ENCODE measurements around the gene CFAP77.

Gene CFAP77

DNA sequence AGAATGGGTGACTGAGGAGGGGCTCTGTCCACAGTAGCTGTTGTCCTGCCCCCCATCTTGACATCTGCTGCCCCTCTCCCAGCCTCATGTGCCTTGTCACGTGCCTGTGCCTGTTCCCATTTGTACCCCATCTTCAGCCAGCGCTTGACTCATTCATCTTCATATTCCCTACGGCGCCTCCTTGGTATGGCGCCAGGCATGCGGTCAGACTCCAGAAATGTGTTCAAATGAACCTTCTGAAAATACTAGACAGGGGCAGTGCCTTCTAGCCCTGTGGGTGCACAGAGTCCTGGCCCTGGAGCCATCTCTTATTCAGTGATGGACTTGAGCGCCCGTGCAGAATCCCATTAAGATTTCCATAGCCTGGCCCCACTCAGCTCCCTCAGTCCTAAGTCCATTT, 46.2 kb downstream of the CFAP77 start:
- no peak for DNase-seq (ENCODE audit: low read depth)

DNA sequence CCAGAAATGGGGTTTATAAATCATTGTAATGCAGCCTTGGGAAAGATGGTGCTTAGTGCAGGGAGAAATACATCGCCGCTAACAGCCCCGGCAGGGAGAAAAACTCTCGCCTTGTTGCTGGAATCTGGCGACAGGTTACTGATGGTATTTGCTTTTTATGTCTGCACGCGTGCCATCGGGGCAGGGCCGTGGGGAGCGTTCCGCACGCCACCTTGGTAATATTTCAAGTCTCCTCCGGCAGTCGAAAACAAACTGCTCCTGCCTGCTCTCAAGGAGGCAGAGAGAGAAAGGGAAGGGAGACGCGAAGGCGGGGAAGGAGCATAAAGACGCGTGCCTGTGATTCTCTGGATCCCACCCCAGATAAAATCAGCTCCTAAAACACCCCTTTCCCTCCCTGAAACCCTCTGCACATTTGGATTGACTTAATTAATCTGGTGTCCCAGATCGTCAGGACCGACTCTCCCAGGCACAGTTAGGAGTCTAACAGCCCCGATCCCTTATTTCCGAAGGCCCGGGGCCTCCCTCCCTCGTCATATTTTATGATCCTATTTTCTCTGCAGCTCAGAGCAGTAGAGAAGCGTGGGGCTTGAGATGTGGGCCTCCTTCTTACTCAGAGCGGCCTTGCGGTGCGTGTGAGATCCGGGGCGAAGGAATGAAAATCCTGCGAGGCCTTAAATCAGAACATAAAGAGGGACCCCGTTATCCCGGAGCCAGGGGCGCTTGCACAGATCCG, 47.7 kb downstream of the CFAP77 start:
- no peak for DNase-seq (ENCODE audit: low read depth)

DNA sequence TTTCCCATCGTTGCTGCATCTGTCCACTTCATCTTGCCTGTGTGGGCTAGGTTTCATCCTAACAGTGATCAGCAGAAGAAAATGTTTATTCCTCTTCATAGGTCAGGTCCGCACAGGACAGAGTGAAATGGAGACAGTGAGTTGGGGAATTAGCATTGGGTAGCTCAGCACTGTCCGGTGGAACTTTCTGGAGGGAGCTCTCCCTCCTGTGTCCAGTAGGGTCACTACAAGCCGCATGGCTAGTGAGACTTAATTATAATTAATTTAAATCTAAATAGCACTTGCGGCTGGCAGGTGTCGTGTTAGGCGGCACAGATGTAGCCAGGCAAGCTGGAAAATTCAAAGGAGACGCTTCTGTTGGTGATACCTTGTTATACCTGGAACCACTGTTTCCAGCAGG, 48.4 kb downstream of the CFAP77 start:
- no peak for DNase-seq (ENCODE audit: low read depth)

DNA sequence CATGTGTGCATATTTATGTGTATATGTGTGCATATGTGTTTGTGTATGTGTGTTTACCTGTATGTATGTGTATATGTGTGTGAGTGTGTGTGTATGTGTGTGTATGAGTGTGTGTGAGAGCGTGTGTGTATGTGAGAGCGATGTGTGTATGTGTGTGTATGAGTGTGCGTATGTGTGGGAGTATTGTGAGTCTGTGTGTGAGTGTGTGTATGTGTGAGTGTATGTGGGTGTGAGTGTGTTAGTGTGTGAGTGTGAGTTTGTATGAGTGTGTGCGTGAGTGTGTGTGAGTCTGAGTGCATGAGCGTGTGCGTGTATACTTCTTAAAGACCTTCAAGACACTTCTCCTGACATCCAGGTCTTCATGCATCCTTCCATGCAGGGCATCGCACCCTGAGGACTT, 49.6 kb downstream of the CFAP77 start:
- DNase-seq (ENCODE audit: low read depth): no peak

DNA sequence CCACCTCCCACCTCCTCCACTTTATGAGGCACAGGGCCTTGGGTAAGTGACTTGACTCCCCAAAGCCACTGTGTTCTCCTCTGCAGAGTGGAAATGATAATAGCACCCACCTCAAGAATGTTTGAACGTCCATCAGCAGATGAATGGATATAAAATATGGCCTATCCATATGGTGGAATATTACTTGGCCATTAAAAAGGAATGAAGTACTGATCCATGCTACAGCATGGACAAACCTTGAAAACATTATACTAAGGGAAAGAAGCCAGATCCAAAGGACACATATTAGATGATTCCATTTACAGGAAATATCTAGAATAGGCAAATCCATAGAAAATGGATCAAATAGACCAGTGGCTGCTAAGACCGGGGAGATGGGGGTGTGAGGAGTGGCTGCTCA, 50.2 kb downstream of the CFAP77 start:
- DNase-seq (ENCODE audit: low read depth): no peak

DNA sequence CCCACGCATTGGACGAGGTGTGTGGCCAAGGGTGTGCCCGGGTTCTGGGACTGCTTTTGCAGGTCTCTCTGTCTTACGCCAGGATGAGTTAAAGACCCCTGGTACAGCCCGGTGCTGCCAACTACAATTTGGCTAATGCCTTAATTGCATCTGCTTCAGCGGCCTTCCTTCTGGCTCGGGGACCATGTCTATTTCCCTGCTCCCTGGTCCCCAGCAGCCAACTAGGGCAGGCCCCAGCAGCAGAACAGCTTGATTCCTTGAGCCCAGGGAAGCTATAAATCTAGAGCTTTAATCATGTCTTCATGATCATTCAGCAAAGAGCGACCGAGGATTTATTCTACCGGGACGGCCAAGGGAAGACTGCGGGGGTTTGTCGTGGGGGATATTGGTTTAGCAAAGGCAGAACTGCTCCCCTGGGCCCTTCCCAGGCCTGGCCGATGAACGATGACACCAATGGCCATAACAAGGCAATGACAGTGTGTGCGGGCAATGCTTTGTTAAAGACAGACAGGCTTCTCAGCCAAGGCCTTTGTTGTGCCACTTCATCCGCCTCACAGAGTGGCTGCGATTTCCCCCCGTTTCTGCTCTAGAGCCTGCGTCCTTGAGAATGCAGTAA, 51.4 kb downstream of the CFAP77 start:
- DNase-seq (ENCODE audit: low read depth): no peak

DNA sequence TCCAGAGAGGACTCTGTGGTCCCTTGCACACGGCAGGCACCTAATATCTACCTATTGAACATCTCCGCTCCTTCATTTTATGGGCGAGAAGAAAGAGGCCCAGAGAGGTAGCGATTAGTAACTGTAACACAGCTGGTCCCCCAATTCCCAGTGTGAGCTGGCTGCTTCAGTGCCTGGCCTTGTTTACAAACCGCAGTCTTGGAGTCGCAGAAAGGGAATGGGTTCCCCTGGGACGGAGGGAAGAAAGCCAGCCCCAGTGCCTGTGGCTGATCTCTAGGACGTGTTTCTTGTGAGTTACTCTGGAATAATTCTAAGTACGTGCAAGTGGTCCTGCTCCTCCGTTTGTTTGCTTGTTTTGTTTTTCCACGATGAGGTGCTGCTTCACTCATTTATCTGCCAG, 52.0 kb downstream of the CFAP77 start:
- DNase-seq (ENCODE audit: low read depth): no peak

DNA sequence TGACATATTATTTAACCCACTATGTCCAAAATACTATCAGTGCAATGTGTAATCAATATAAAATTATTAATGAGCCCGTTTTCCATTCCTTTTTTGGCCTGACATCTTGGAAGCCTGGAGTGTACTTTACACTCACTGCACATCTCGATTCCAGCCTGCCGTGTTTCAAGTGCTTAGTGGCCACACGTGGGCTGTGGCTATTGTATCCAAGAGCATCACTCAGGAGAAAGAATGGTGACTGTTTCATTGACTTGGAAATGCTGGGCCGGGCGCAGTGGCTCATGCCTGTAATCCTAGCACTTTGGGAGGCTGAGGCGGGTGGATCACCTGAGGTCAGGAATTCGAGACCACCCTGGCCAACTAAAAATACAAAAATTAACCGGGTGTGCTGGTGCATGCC, 54.5 kb downstream of the CFAP77 start:
- no peak for DNase-seq (ENCODE audit: low read depth)

DNA sequence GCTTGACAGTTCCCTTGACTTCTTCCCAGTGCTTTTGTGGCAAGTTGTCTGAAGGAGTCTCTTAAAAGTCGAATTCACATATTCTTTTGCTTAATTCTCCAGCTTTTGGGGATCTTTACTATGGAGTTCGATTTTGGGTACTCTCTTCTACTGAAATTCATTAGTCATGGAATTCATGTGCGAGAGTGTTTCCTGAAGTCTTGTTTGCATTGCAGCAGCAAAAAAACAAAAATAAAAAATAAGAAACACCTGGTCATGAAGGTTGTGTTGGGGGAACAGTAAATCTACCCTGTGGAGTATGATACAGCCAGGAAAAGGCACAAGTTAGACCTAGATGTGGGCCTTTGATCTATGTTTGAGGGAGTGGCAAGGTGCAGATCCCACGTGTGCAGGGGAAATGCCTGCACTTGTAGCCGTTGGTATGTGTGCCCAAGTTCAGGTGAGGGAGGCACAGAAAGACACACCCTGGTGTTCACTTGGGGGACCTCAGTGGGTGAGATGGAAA, 55.2 kb downstream of the CFAP77 start:
- no peak for DNase-seq (ENCODE audit: low read depth)

DNA sequence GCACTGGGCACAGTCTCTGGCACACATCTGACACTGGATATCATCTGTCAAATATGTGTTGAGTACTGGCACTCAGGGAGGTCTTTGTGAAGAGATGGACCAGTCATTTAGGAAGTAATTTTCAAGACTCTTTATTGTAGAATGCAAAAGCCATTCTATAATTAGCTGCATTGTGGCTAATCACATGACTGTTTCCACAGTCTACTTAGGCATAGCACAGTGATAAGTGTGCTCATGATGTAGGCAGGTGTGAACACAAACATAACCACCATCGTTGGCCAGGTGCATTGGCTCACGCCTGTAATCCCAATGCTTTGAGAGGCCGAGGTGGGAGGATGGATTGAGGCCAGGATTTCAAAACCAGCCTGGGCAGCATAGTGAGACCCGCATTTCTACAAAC, 62.2 kb downstream of the CFAP77 start:
- DNase-seq (ENCODE audit: low read depth): no peak

DNA sequence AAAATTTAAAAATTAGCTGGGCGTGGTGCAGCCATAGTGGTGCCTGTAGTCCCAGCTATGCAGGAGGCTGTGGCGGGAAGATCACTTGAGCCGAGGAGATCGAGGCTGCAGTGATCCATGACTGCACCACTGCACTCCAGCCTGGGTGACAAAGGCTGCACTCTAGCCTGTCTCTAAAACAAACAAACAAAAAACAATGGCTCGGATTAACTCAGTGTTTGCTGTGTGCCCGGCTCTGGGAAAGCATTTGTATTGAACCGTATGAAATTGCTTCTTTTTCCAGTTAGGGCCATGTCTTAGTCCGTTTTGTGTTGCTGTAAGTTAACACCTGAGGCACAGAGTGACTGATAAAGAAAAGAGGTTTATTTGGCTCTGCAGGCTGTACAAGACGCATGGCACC, 62.6 kb downstream of the CFAP77 start:
- no peak for DNase-seq (ENCODE audit: low read depth)

DNA sequence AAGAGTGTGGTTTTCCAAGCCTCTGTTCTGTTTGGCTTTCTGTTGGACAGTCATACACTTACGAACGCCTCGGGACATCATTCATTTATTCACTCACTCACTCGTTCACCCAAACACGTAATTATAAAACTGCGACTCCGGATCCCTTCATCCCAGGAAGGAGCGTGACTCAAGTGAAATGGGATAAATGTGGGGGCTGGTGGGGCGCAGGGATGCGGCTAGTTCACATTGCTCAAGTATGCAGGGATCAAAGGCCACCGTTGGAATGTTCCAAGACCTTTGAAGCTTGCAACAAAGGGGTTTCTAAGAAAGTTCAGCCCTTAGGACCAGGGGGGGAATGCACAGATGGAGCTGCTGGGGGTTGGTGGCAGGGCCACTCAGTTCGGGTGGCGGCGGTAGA, 64.2 kb downstream of the CFAP77 start:
- DNase-seq (ENCODE audit: low read depth): no peak

DNA sequence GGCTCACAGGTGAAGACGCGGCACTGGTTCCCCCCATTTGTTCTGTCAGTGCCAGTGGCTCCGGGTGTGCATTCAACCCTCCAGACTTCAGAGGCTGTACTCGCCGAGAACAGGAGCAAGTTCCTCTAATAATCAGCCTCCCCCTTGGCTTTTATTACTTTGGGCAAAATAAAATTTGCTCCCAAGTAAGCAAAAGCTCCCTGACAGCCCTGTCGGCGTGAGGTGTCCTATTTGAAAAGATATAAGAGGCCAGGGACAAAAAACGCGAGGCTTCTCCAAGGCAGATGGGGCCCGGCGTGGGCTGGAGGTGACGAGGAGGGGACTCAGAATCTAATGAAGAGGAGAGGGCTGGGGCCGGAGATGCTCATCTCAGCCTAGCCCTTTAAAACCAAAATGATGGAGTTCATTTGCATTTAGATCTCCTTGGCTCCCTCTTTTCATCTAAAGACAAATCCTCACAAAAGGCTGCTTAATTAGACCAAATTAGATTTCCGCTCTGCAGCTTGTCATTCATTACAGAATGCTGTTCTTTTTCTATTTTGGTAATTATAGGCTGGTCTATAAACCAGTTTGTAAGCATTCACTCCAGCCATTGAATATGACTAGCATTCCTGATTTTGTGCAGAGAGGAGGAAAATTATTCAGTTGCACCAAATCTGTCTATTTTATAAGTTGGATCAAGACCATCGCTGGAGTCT, 68.5 kb downstream of the CFAP77 start:
- no peak for DNase-seq (ENCODE audit: low read depth)

DNA sequence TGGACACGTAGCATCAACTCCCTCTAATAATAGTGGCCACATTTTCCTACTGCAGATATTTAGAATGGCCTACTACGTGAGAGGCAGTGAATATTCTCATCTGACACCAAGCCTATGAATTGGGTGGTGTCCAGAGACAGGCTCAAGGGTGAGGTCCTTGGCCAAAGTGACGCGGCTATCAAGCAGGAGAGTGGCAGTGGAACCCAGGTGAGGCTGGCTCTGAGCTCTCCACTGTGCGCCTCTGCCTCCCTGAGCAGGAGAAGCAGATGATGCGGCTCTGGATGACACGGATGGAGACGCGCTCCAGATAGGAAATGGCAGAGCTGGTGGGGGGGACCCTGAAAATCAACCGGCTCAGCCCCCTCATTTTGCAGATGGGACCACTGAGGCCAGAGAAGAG, 69.7 kb downstream of the CFAP77 start:
- DNase-seq (ENCODE audit: low read depth): no peak

DNA sequence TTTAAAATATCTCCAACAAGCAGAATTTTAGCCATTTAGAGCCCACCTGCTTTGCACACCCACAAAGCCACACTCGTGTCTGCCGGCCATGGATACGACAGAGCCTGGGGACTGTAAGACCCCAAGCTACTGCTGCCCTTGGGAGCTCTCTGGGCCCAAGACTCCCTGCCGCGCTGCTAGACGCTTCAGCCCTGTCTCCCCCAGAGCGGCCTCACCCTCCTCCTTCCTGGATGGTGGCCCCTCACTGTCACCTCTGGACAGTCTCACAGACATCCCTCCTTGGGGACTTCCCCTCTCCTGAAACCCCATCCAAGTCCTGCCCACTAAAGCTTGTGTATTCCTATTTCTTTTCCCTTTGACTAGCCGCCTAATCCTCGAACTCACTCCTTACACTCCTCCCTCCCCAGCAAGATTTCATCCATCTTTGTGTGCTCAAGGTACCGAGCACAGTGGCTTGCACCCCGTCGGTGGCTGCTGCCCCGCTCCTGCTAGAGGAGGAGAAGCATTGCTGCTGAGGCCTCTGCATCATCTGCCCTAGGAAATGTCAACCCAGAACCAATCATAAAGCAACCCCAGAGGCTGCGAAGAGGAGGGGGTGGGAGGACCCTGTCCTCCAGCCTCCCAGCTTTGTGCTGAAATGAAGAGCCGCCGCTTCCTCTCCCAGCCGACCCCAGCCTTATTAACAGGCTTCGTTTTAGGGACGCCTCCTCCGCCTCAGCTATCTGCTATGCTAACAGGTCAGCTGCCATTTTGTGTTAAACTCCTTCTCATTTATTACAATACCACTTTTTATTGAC, 71.2 kb downstream of the CFAP77 start:
- DNase-seq (ENCODE audit: low read depth): no peak

DNA sequence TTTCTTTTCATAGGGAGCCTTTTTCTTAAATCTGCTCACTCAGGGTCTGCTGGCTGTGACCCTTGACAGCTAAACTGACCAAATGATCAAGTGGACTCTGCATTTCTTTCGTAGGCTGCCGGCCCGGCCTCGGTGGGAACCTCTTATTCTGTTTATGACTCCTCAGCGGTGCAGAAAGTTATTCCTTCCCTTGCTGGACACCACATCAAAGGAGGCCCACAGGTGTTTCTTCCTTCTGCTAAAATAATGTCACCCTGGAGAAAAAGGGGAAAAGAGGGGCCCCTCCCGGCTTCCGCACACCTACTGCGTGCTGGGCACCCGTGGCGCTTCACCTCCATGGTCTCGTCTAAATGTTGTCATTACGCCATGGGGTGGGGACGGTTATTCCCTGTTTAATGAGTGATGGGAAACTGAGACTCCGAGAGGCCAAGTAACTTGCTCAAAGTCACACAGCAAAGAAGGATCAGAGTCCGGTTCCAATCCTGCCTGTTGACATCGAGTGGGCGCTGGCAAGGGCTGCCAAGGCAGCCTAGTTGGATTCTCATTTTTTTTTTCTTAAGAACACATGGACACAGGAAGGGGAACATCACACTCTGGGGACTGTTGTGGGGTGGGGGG, 72.3 kb downstream of the CFAP77 start:
- no peak for DNase-seq (ENCODE audit: low read depth)

DNA sequence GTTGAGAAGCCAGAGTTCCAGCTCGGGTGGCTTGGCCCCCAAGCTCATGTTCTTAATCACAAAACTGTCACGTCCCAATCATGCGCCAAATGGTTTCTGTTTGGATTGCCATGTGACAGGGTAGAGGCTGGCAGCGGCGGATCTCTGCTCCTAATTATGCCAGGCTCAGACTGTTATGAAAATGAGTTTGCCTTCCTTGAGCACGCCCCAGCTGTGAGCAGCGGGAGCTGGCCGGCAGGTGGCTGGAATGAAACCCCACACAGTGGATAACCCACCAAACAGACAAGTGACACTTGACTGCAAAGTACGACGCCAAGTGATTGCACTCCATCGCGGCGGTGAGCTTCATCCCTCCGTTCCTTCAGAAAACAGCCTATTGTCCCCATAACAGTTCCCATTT, 75.4 kb downstream of the CFAP77 start:
- DNase-seq (ENCODE audit: low read depth): no peak

DNA sequence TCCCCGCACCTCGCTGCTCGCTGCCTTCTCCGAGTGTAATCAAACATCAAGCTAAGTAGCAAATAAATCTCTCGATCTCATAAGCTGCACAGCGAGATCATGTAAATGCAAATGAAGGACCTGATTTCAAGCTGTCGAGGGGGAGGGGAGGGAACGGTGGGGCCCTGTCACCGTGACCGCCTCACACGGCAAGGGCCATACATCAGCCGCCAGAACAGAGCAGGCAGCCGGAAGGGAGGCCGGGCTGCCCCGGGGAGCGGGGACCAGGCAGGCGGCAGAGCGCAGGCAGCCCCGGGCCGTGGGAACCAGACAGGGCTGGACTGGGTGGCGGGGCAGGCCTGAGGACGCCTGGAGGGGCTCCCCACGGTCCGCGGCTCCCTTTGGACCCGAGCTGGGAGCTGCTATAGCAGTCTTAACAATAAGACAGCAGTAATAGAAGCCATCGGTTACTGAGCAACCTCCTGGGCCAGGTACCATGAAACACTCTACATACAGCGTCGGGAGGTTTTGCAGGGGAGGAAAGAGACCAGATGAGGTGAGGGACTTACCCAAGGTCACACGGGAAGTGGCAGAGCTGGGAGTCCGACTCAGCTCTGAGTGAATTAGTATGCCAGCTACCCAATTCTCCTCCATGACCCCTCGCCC, 76.8 kb downstream of the CFAP77 start:
- peak; percentile 48 for DNase-seq (ENCODE audit: low read depth)

DNA sequence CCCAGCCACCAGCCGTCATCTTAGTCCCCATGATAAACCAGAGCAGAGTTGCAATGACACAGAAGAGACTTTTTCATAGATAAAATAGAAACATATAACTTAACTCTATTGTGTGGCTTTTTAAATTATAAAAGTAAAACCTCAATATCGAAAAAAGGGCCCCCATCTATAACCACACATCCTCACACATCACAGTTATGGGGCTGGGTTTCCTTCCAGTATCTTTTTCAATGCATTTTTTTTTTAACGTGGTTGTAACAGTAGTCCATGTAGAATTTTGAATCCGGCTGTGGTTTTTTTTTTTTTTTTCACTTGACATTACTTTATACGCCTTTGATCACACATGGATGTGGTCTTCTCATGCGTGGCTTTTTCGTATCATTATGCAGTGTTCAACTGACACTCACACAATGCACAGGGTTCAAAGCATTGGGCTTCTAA, 77.4 kb downstream of the CFAP77 start:
- DNase-seq (ENCODE audit: low read depth): peak; percentile 30

DNA sequence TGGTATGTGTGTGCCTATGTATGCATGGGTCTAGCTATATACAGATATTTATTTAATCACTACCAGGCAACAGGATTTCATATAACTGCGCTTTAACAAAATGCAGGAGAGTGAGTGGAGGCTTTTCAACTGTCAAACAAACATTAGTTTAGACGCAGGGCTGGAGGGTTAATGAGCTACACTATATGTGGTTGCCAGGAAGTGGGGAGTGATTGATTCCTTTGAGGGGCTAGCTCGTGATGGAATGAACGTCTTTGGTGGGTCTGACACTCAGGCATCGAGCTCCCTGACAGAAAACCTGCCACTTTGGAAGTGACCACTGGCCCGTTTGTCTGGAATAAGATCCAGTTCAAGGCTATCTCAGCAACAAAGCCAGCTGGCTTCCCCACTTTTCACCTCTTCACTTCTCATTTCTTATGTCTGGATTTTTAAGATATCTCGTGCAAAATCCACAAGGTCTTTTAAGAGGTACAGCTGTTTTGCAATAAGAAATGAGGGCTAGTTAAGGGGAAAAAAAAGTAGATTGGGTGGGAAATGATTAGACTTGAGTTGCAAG, 78.0 kb downstream of the CFAP77 start:
- no peak for DNase-seq (ENCODE audit: low read depth)

DNA sequence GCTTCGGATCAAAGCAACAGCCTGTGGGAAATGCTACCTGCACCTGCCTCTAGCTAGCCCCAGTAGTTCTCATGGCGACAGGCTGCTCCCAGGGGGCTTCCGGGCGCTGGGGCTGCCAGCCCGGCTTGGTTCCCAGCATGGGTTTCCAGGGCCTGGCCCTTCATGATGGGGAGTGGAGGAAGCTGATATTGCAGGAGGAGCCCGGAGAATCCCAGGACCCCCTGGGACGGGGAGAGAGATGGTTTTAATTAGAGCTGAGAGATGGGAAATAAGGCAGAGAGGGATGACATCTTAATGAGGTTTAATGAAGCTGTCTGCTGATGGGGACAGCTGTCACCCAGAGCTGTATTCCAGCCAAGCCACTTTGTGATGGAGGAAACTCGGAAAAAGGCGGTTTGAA, 78.6 kb downstream of the CFAP77 start:
- DNase-seq (ENCODE audit: low read depth): no peak
